Embryonic facial prominence (tissue), 1 donor: Measurements from ENCODE around the gene BCL2L12.

Experiments
- DNase-seq: peaks from one replicate; pipeline ENCODE4 v3.0.0-alpha.2; 2016; ENCODE audit errors: extremely low spot score

The BCL2L12 gene

GRCh38 chr19:49664171-49665035 lies 1.3 kb upstream of the BCL2L12 start:
- DNase-seq: peak; percentile 69

DNA sequence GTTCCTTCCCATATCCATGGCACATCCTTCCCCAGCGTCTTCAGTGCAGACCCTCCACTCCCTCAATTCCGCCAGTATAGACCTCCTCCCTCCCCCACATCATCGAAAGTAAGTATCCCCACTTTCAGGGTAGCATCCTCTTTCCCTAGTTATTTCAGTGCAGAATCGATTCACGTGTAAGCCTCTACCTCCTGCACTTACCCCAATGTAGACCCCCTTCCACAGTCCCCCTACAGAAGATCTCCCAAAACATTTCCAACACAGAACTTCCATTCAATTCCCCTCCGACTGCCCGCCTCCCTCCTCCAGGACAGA lies 740 bp upstream of the BCL2L12 start:
- DNase-seq: no peak

GRCh38 chr19:49666120-49666444 lies 349 bp downstream of the BCL2L12 start:
- DNase-seq: no peak

GRCh38 chr19:49667473-49667872 lies 1.7 kb downstream of the BCL2L12 start:
- DNase-seq: no peak

- no peak for DNase-seq
Observed at GRCh38 chr19:49669516-49669915, 3.8 kb downstream of the BCL2L12 start.

DNA sequence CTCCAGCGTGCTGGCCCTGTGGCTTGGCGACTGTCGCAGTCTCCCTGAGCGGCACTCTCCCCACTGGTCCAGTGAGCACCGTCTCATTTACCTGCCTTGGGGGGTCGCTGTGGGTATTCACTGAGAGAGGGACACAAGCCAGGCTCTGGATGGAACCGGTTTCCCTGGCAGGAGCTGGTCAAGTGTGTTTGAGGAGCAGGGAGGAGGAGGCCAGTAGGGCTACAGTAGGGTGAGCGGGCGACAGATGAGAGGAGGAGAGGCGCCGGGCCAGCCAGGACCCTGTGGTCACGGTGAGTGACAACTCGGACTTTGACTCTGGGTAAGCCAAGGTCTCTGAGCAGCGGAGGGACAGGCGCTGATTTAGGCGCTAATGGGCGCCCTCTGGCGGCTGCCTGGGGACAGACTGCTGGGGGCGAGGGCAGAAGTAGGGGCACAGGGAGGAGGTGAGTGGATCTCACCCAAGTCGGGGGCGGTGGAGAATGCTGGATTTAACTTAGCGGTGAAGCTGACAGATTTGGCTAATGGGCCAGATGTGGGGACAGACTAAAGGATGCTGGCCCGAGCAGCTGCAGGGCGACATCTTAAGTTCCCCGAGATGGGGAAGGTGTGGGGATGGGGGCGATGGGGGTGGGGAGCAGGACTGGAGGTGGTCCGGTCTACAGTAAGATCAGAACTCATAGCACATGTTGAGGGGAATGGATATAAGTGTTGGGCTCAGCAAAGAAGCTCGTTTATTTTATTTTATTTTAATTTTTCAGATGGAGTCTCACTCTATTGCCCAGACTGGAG lies 6.6 kb downstream of the BCL2L12 start:
- DNase-seq: no peak

DNA sequence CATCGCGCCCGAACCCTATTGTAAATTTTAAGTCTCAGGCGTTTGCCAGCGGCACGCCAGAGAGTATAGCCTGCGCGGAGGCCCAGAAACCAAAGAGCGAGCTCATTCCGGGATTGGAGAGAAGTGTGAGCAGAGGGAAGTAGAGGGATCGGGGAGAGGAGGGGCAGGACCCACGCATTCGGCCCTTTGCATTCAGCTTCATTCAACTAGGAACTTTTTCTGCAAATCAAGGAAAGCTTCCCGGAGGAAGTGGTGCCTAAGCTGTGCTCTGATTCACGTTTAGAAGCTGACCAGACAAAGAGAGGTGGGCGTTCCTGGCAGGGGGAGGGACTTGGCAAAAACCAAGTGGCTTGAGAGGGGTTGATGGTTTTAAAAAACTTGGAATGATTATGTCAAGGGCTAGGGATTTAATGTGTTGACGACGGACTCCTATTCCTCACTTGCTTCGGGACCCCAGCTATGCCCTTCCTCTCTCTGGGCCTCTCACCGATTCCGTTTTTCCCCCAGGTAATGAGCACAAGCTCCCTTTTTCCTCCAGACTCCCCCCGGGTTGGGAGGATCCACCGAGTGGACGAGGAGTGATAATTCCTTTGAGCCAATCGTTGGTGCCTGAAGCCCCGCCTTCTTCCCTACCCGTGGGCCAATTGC lies 10.5 kb downstream of the BCL2L12 start:
- no peak for DNase-seq

DNA sequence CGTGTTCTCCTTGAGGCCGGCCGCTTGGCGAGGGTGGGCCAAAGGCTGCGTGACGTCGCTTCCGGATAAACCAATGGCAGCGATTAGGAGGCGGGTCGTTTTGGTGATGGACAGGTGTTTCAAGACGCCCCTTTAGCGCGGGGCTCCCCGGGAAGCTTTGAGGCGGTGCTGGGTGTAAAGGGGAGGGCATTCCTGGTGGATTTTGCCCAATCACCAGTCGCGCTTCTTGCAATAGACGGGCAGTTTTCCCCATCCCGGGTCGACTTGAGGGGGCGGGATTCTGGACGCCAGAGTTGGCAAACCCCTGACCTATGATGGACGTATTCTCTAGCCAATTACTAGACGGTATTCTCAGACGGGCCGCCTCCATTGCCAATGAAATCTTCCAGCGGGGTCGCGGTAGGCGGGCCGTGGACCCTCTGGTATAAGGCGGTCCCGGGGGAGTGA lies 11.1 kb downstream of the BCL2L12 start:
- DNase-seq: peak; percentile 100

GRCh38 chr19:49677231-49677900 lies 11.6 kb downstream of the BCL2L12 start, which contains the start of gene PRMT1:
PRMT1 (plus strand) TSS chr19:49677271; CDS start chr19:49677281, 10 bp downstream.
- DNase-seq: peak; percentile 36

- peak; percentile 60 for DNase-seq
Observed at GRCh38 chr19:49677901-49678674, 12.4 kb downstream of the BCL2L12 start.

GRCh38 chr19:49678985-49679770 lies 13.4 kb downstream of the BCL2L12 start:
- no peak for DNase-seq

- DNase-seq: no peak
Observed at GRCh38 chr19:49679771-49680413, 14.2 kb downstream of the BCL2L12 start.

- DNase-seq: peak; percentile 85
Observed at GRCh38 chr19:49680421-49681351, 15.0 kb downstream of the BCL2L12 start.

DNA sequence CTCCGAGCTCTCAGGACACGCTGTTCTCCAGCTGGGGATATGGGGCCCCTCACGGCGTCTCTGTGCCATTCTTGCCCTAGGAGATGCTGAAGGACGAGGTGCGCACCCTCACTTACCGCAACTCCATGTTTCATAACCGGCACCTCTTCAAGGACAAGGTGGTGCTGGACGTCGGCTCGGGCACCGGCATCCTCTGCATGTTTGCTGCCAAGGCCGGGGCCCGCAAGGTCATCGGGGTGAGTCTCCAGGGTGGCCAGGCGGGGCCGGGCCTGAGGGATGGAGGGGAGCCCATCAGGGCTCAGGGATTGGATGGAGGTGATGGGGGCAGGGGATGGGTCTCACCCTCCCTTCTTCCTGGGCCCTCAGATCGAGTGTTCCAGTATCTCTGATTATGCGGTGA lies 16.1 kb downstream of the BCL2L12 start:
- DNase-seq: no peak

DNA sequence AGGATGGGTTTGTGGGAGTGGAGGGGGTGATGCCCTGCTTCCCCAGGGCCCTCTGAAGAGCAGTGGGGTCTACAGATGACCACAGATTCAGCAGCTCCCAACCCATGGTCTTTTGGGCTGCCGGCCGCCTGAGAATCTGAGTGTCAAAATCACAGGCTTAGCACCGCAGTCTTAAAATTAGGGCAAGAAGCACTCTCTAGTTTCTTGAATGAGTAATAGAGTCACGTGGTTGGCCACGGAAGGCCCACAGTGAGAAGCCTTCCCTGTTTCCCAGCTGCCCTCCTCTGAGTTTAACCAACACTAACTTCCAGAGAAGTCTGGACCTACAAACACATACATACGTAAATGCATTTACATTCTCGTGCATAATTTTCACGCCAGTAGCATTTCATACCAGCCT lies 16.5 kb downstream of the BCL2L12 start:
- DNase-seq: no peak

DNA sequence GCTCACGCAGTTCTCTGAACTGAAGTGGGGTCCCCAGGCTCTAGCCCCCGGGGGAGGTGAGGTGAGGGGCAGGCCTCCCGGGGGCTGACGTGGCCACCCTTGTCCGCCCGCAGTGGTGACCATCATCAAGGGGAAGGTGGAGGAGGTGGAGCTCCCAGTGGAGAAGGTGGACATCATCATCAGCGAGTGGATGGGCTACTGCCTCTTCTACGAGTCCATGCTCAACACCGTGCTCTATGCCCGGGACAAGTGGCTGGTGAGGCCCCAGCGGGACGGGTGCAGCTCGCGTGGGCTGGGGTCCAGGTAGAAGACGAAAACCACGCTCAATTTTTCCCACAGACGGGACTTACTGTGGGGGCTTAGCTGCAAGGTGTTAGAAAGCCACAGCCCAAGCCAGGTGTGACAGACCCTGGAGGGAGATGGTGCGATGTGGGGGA lies 18.1 kb downstream of the BCL2L12 start:
- DNase-seq: no peak

DNA sequence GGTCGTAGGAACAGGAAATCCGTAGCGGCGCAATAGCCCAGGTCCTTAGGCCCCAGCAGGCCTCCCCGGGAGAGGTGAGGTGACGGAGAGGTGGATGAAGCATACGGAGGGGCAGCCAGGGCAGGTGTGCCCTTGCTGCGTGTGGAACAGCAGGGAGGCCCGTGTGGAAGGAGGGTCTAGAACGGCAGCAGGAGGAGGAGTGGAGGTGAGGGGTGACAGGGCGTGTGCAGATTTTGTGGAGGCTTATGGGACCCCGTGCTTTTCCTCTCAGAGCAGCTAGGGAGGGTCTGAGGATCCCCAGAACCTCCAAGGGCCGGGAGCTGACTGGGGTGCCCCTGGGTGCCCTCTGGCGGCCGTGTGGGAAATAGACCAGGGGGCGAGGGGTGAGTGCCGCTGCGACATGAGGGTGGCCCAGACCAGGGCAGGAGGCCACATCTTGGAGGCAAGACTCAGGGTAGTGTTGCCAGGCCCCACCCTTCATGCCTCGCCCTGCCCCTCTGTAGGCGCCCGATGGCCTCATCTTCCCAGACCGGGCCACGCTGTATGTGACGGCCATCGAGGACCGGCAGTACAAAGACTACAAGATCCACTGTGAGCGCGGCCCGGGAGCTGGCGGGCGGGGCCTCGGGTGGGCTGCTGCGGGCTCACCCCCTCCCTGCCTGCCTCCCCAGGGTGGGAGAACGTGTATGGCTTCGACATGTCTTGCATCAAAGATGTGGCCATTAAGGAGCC lies 18.7 kb downstream of the BCL2L12 start:
- DNase-seq: no peak

- no peak for DNase-seq
Observed at GRCh38 chr19:49684983-49685553, 19.3 kb downstream of the BCL2L12 start.
